IPS-20b (cell line): ENCODE data around the gene NME7.
A peak's percentile ranks its signal among the peaks of the same experiment; 100 is the strongest.

Experiments
- H3K27ac ChIP-seq: one replicate; pipeline ENCODE4 v1.5.1; 2013; ENCODE audit warnings: low read length
- H3K27me3 ChIP-seq: 2 replicates; pipeline ENCODE4 v1.6.1; 2013; ENCODE audit warnings: mild to moderate bottlenecking, low read length, inconsistent platforms; ENCODE audit not compliant: insufficient read depth
- H3K36me3 ChIP-seq: 2 replicates; pipeline ENCODE4 v1.6.1; 2013; ENCODE audit warnings: low read depth, mild to moderate bottlenecking, inconsistent platforms, low read length, moderate library complexity; ENCODE audit not compliant: insufficient read depth
- H3K4me1 ChIP-seq: 2 replicates; pipeline ENCODE4 v1.6.1; 2013; ENCODE audit warnings: mild to moderate bottlenecking, control low read depth, inconsistent platforms, low read length, moderate library complexity; ENCODE audit not compliant: insufficient read depth
- H3K4me3 ChIP-seq: 2 replicates; pipeline ENCODE4 v1.5.1; 2013; ENCODE audit warnings: mild to moderate bottlenecking, low read length, inconsistent platforms
- H3K9ac ChIP-seq: 2 replicates; pipeline ENCODE4 v1.6.1; 2013; ENCODE audit warnings: low read depth, mild to moderate bottlenecking, inconsistent platforms, low read length, moderate library complexity
- H3K9me3 ChIP-seq: 2 replicates; pipeline ENCODE4 v1.6.1; 2013; ENCODE audit warnings: mild to moderate bottlenecking, low read depth, low read length, inconsistent platforms; ENCODE audit not compliant: insufficient read depth

The NME7 gene

DNA sequence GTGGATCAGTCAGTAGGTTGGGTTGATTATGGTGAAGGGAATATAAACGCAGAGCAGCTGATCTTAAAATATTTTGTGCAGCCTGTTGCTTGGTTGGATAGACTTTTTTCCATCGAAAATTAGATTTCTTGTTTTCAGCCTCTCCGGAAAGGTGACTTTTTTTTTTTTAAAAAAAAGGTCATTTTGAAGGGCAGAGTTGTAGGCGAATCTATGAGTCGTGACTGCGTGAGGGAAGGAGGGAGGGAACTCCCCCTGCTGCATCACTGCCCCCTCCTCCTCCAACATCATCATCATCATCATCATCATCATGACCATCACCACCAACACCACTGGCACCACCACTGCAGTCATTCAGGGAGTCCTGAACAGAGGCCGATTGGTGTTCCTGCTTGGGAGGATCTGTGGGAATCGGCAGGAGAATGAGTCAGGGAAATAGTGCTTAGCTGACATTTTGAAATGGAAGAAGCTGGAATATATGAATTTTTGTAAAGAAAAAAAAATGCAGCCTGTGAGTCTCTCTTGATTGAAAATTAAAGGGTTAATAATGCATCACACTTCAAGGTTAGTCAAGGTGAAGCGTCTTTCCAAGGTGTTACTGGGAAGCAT, 259.9 kb downstream of the NME7 start:
- Histone ChIP-seq H3K27ac (no peak overlapping the region), H3K9ac (peak overlapping the region; percentile 89; the same call in 1 of the 2 replicates), H3K9me3 (no peaks in the 10 kb centered on the region), H3K27me3 (peaks cover 21% of the 10 kb centered on the region), H3K36me3 (peaks cover 16% of the 10 kb centered on the region), H3K4me3 (peak overlapping the region; percentile 96), H3K4me1 (peaks cover 39% of the 10 kb centered on the region)

DNA sequence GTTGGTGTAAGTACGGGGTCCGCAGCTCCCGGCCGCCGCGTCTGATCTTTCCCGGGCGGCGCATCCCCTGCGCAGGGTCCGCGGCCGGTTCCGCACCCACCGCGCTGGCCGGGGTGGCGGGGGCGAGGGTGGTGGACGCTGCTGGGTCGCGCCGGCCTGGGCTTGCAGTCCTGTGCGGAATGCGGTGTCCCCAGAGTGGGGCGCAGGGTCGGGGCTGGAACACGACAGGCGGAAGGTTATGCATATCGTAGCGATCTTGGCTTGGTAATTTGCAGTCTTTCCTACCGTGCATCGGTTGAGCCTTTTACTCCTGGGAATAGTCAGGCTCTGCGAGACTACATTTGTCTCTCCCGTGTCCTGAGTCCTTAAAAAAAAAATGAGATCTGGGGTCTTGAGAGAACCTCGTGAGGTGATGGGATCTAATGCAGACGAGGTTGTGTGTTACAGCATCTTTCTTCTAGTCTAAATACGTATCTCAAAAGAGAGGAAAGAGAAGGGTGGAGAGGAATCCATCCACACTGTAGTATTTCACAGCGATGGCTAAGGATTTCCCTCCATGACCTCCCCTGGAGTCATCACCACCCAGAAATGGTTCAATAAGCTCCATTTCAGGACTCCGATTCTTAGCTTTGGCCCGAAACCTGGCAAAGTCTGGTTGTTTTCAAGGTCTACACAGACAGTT, 260.5 kb downstream of the NME7 start:
- Histone ChIP-seq H3K4me3 (peak overlapping the region; percentile 96), H3K9me3 (no peaks in the 10 kb centered on the region), H3K27ac (no peak overlapping the region), H3K9ac (peak overlapping the region; percentile 89), H3K4me1 (peaks cover 43% of the 10 kb centered on the region), H3K36me3 (peaks cover 10% of the 10 kb centered on the region), H3K27me3 (peaks cover 21% of the 10 kb centered on the region)

DNA sequence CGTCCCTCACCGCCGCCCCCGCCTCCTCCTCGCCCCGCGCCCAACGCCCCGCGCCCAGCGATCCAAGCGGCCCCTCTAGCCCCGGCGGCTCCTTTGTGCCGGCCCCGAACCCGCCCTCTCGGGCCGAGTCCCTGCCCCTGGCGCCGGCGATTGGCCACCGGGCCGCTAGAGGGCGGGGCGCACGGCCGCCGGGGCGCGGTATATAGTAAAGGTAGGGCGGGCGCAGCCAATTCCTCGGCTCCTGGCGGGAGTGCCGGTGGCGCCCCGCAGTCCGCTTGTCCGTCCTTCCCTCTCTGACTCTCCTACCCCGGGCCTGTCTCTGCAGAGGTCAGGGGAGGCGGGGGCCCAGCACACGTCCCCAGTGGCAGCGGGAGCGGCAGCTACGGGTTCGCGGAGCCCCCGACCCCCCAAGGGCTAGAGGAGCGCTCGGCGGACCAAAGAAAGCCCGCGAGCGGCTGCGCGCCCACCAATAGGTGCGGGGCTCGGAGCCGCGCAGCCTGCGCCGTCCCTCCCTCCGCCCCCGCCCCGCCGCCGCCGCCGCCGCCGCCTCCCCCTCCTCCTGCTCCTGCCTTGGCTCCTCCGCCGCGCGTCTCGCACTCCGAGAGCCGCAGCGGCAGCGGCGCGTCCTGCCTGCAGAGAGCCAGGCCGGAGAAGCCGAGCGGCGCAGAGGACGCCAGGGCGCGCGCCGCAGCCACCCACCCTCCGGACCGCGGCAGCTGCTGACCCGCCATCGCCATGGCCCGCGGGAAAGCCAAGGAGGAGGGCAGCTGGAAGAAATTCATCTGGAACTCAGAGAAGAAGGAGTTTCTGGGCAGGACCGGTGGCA, 261.3 kb downstream of the NME7 start, which contains the start of gene ATP1B1:
TSS of gene ATP1B1 (plus strand) at position 596 of the 826 bp plus-strand sequence. CDS start at position 736, 140 bp downstream.
- Histone ChIP-seq H3K4me3 (peak within 1 kb of the TSS; percentile 96), H3K27ac (peak within 1 kb of the TSS; percentile 67), H3K9me3 (no peaks in the 10 kb centered on the region), H3K4me1 (peaks cover 43% of the 10 kb centered on the region), H3K36me3 (peaks cover 2% of the 10 kb centered on the region; the same call in 1 of the 2 replicates), H3K27me3 (peaks cover 21% of the 10 kb centered on the region), H3K9ac (peak within 1 kb of the TSS; percentile 89)

DNA sequence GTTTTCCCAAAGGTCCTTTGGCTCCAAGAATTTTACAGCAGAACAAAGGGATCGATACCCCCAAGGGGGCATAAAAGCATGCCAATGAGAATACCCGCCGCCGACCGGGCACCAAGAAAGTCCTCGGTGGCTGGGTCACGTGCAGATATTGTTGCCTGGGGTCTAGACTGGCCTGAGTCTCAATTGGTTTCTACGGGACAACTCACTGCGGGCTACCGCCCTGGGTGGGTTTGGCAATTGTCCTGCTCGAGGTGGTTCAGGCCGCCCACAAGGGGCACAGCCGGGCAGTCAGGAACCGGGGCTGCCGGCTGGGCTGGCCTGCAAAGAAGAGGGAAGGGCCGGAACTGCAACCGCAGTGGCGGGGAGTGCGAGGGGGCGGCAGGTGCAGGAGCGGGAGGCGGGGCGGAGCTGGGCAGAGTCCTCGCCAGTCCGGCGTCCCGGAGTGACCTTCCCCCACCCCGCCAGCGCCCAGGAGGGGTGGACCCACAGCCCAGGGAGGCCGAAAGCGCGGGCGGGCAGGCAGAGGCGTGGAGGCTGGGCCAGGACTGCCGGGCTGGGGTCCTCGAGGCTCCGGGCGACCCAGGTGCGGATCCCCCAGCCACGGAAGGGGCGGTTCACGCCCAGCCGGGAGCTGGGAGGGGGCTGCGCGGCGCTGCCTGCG, 262.0 kb downstream of the NME7 start:
- H3K9ac ChIP-seq: peak overlapping the region; percentile 72; the same call in 1 of the 2 replicates
- peak overlapping the region; percentile 57 for H3K4me3 ChIP-seq
- H3K27ac ChIP-seq: peak overlapping the region; percentile 67
- H3K9me3 ChIP-seq: no peaks in the 10 kb centered on the region
- H3K27me3 ChIP-seq: peaks cover 21% of the 10 kb centered on the region
- peaks cover 43% of the 10 kb centered on the region for H3K4me1 ChIP-seq
- no peaks in the 10 kb centered on the region for H3K36me3 ChIP-seq

DNA sequence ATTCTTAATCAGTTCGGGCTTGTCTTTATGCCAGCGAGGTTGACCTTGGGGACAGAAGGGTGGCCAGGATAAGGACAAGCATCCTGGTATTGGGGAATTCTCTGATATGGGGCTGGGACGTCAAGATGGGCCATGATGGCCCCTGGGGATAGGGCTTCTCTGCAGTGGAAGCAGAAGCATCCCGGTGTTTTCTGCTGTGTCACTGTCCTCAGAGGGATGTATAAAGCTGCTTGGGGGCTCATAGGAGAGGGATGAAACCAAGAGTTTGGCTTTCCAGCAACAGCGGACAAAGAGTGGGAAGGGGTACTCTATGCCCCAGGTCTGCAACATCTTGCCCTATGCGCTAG, 262.5 kb downstream of the NME7 start:
- no peaks in the 10 kb centered on the region for H3K36me3 ChIP-seq
- H3K9ac ChIP-seq: peak overlapping the region; percentile 72; the same call in 1 of the 2 replicates
- peak overlapping the region; percentile 67 for H3K27ac ChIP-seq
- H3K27me3 ChIP-seq: peaks cover 21% of the 10 kb centered on the region
- H3K4me1 ChIP-seq: peaks cover 40% of the 10 kb centered on the region
- H3K9me3 ChIP-seq: no peaks in the 10 kb centered on the region
- H3K4me3 ChIP-seq: peak overlapping the region; percentile 57

DNA sequence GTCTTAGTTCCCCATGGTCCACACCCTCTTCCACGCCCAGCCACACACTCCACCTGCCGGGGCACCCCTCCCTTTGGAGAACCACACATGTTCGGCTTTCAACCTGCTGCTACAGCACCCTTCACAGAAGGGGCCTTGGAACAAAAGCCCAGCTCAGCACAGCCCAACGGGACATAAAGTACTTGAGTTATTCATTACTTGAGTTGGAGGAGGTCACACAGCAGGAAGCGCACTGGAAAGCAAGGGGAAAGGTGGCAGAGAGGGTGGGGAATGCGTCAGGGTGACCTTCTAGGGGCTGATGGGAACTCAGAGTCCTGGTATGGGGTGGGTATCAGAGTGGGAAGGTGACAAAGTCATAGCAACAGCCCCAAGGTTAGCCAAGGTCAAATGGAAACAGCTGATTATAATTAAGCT, 264.1 kb downstream of the NME7 start:
- Histone ChIP-seq H3K4me3 (no peak overlapping the region), H3K9ac (no peak overlapping the region), H3K36me3 (no peaks in the 10 kb centered on the region), H3K27ac (no peak overlapping the region), H3K27me3 (peaks cover 21% of the 10 kb centered on the region), H3K4me1 (peaks cover 28% of the 10 kb centered on the region), H3K9me3 (no peaks in the 10 kb centered on the region)

DNA sequence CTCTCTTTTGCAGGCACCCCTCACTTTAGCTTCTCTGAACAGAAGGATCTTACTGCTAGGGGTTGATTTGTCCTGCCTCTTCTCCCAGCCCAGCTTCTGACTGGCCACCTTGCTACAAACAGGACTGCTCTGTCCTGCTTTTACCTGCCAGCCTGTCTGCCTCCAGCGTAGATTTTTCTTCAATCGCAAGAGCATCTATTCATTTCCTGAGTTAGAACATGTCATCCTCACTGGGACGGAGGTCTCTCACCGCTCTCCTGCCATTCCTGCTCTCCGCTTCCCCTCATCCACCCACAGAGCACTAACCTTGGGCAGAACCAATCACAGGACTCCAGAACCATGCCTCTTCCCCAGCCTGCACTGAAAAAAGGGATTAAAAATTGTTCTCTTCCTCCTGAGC, 264.6 kb downstream of the NME7 start:
- no peaks in the 10 kb centered on the region for H3K36me3 ChIP-seq
- H3K27me3 ChIP-seq: peaks cover 21% of the 10 kb centered on the region
- H3K4me1 ChIP-seq: peaks cover 23% of the 10 kb centered on the region
- H3K9me3 ChIP-seq: no peaks in the 10 kb centered on the region
- no peak overlapping the region for H3K9ac ChIP-seq
- H3K4me3 ChIP-seq: no peak overlapping the region
- H3K27ac ChIP-seq: no peak overlapping the region

DNA sequence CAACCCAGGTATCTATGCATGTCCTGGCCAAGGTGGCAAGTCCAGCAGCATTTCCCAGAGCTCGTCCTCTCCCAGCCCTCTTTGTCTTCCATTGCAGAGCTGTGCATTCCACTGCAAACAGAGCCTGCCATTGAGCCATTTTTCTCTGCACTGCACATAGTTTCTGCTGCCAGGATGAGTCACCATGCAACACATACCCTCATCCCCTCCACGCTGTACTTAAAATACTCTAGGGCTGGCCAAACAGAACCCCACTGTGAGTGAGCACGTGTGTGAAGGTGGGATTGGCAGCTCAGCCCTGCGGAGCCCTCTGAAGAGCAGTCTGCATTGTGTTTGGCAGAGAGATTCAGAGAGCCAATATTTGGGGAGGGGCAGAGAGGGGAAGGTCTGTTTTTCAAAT, 265.0 kb downstream of the NME7 start:
- Histone ChIP-seq H3K4me3 (no peak overlapping the region), H3K4me1 (peaks cover 19% of the 10 kb centered on the region), H3K27ac (no peak overlapping the region), H3K9ac (no peak overlapping the region), H3K36me3 (no peaks in the 10 kb centered on the region), H3K27me3 (peaks cover 21% of the 10 kb centered on the region), H3K9me3 (no peaks in the 10 kb centered on the region)

DNA sequence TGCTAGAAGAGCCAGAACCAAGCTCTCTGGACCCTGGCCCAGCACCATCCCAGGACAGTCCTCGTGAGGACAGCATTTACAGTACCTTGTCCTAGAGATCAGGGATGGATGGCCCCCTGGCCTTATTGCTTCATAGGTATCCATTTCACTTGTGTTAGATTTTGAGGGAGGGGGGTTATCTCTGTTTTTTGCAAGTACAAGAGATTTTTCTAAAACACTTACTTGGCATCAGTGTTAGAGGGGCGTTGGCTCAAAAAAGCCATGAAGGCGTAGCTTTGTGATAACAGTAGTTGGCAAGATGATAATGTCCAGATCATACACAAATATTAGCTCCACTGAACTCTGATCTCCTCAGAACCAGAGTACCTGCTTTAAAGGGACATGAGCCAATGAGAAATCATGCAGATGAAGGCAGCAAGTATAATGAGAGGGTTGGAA, 266.9 kb downstream of the NME7 start:
- Histone ChIP-seq H3K27me3 (peaks cover 21% of the 10 kb centered on the region), H3K4me1 (peaks cover 19% of the 10 kb centered on the region), H3K9ac (no peak overlapping the region), H3K36me3 (no peaks in the 10 kb centered on the region), H3K27ac (no peak overlapping the region), H3K9me3 (no peaks in the 10 kb centered on the region), H3K4me3 (no peak overlapping the region)

DNA sequence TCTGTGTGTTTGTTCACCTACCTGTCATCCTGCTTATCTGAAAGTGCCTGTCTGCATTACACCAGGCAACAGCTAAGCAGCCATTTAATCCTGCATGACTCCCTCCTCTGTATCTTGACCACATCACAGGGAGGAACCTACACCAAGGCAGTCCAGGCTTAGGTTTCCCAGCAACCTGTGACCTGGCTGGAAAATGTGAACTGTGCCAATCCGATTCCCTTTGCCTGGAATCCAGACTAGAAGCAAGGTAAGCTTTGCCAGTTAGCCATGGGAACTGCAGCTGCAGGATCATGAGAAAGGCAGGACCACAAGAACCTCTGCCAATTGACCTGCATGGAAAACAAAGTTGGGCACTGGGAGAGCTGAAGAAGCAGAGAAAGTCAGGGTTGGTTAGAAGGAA, 267.4 kb downstream of the NME7 start:
- Histone ChIP-seq H3K27me3 (peaks cover 20% of the 10 kb centered on the region), H3K9ac (no peak overlapping the region), H3K9me3 (no peaks in the 10 kb centered on the region), H3K36me3 (no peaks in the 10 kb centered on the region), H3K4me1 (peaks cover 17% of the 10 kb centered on the region), H3K4me3 (no peak overlapping the region), H3K27ac (no peak overlapping the region)

DNA sequence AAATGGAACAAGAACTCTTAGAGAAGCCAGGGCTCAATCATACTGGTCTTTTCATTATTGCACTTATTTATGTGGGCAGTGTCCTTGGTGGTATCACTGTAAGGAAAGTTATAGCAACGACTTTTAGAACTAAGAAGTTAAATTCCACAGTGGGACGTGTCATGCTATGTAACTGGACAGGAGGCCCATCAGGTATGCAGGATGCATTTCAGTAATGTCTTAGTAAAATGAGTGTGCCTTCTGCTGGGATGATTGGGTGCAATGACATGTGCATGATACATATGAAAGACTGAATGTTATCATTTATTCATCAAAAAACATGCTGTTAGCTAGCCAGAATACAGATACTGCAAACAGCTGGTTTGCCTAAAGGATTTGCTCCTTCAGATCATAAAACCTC, 268.0 kb downstream of the NME7 start:
- H3K4me1 ChIP-seq: peaks cover 10% of the 10 kb centered on the region
- H3K9me3 ChIP-seq: no peaks in the 10 kb centered on the region
- H3K4me3 ChIP-seq: no peak overlapping the region
- H3K27me3 ChIP-seq: peaks cover 14% of the 10 kb centered on the region
- no peaks in the 10 kb centered on the region for H3K36me3 ChIP-seq
- no peak overlapping the region for H3K9ac ChIP-seq
- no peak overlapping the region for H3K27ac ChIP-seq
